Measurements from ENCODE around the gene MANSC4.
"Not testable (repeated sequence)": the region's sequence is repeated elsewhere in the genome, so short reads cannot be mapped to it uniquely, and the experiment has no call there.

The MANSC4 gene

GRCh38 chr12:27751386-27752047 is 28.5 kb downstream of the MANSC4 start:
- DNase-seq (ENCODE audit: low read depth) = no peak

DNA sequence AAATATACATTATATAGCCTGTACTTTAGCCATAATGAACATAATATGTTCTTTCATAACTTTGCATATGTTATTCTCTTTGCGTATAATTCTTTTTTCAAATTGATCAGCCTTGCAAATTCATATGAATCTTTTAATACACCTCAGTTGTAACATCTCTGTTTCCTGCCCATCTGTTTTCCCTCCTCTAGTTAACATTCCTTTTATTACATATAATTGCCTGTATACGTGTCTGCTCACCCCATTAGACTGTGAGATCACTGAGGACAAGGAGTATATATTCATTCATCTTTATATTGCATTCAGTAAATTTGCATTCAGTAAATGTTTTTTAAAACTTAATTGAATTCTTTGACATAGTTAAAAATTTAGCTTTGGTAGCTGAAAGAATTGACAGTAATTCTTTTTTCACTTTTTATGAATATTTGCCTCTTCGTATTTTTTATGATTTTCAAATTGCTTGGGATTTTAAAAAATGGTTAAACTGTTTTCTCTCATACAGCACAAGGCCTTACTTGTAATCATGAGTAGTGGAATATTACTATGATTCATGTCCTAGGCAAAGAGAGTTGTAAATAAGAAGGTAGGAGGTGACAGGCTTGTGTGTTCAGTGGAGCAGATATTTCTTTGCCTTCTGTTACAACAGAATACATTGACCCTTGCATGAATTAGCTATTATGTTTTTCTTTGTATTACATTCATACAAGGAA is 32.8 kb downstream of the MANSC4 start:
- no peak for DNase-seq (ENCODE audit: low read depth)

DNA sequence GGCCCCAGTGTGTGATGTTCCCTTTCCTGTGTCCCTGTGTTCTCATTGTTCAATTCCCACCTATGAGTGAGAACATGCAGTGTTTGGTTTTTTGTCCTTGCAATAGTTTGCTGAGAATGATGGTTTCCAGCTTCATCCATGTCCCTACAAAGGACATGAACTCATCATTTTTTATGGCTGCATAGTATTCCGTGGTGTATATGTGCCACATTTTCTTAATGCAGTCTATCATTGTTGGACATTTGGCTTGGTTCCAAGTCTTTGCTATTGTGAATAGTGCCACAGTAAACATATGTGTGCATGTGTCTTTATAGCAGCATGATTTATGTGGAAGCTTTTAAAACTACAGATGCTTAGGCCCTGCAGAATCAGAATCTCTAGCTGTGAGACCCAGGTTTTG is 34.3 kb downstream of the MANSC4 start:
- not testable (repeated sequence) for DNase-seq (ENCODE audit: low read depth)

GRCh38 chr12:27743601-27744000 is 36.4 kb downstream of the MANSC4 start:
- no peak for DNase-seq (ENCODE audit: low read depth)

GRCh38 chr12:27734321-27734720 is 45.7 kb downstream of the MANSC4 start:
- DNase-seq (ENCODE audit: low read depth) = not testable (repeated sequence)

DNA sequence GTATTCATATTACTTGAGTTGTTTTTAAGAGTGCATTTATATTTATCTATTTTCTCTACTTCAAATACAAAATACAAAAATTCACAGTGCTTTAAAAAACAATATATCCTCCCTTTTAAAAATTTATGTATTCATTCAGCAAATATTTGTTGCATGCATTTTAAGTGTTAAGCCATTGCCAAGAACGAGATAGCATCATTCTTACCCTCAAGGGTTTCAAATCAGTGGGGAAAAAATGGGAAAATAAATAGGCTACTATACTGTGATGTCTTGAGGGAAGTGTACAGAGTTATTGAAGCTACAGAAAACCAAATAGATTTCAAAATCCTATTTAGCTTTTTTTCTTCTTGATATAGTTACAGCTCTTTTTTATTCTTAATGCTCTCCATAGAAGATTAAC is 46.2 kb downstream of the MANSC4 start:
- no peak for DNase-seq (ENCODE audit: low read depth)

- DNase-seq (ENCODE audit: low read depth) = no peak
These were observed 46.9 kb downstream of the MANSC4 start for GRCh38 chr12:27733052-27733656.

- DNase-seq (ENCODE audit: low read depth) = no peak
These were observed 47.8 kb downstream of the MANSC4 start for GRCh38 chr12:27732281-27732680.

DNA sequence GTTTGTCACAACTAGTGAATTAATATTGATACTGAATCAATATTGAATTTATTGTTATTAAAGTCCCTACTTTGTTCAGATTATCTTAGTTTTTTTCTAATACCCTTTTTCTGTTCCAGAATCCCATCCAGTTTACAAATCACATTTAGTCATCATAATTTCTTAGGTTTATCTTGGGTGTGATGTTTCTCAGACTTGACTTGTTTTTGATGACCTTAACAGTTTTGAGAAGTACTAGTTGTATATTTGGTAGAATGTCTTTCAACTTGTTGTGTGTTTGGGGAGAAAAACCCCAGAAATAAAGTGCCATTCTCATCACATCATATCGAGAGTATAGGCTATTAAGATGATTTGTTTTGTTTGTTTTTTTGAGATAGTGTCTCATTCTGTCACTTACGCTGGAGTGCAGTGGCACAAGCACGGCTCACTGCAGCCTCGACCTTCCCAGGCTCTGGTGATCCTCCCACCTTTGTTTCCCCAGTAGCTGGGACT is 49.9 kb downstream of the MANSC4 start:
- no peak for DNase-seq (ENCODE audit: low read depth)

GRCh38 chr12:27723212-27723611 is 56.8 kb downstream of the MANSC4 start:
- DNase-seq (ENCODE audit: low read depth) = no peak
